ENCODE data around the gene MRPL2.

MRPL2 gene

DNA sequence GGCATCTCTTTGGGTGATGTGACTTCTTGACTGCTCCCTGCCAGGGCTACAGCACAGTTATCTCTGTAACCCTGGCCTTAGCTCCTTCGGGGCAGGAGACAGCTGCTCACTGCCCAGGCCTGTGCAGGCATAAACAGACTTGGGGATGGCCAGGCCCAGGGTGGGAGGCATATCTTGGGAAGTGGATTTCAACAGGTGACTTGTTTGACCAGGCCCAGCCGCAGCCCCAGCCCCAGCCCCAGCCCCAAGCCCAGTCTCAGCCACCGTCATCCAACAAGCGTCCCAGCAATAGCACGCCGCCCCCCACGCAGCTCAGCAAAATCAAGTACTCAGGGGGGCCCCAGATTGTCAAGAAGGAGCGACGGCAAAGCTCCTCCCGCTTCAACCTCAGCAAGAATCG, 53.0 kb downstream of the MRPL2 start:
- H3K27me3 ChIP-seq, result no peaks in the 10 kb centered on the region
- H3K4me1 ChIP-seq, result no peaks in the 10 kb centered on the region
- H3K9me3 ChIP-seq, result no peaks in the 10 kb centered on the region
- TF ChIP-seq, protein P1, sequence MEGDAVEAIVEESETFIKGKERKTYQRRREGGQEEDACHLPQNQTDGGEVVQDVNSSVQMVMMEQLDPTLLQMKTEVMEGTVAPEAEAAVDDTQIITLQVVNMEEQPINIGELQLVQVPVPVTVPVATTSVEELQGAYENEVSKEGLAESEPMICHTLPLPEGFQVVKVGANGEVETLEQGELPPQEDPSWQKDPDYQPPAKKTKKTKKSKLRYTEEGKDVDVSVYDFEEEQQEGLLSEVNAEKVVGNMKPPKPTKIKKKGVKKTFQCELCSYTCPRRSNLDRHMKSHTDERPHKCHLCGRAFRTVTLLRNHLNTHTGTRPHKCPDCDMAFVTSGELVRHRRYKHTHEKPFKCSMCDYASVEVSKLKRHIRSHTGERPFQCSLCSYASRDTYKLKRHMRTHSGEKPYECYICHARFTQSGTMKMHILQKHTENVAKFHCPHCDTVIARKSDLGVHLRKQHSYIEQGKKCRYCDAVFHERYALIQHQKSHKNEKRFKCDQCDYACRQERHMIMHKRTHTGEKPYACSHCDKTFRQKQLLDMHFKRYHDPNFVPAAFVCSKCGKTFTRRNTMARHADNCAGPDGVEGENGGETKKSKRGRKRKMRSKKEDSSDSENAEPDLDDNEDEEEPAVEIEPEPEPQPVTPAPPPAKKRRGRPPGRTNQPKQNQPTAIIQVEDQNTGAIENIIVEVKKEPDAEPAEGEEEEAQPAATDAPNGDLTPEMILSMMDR (IDR thresholded peaks at IDR 0.05; ENCODE audit: low read depth, low read length), result no peak
- H3K4me3 ChIP-seq (ENCODE audit: low read depth, low read length), result no peak overlapping the region
- peaks cover 45% of the 10 kb centered on the region for H3K36me3 ChIP-seq
- DNase-seq, result no peak

DNA sequence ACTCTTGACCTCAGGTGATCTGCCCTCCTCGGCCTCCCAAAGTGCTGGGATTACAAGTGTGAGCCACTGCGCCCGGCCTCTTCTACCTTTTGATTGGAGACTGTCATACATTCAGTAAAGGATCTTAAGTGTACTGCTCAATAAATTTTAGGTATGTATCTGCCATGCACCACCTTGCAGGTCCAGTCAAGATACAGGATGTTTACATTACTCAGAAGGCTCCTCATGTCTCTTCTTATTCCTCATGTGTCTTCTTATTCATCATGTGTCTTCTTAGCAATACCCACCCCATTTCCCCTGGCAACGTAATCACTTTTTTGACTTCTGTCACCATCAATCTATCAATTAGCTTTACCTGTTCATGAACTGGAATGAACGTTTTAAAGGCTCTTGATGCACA, 53.4 kb downstream of the MRPL2 start:
- peaks cover 41% of the 10 kb centered on the region for H3K36me3 ChIP-seq

More for the DNA sequence above, 53.4 kb downstream of the MRPL2 start:
- DNase-seq, result no peak
- H3K9me3 ChIP-seq, result no peaks in the 10 kb centered on the region
- no peak overlapping the region for H3K4me3 ChIP-seq (ENCODE audit: low read depth, low read length)
- no peaks in the 10 kb centered on the region for H3K27me3 ChIP-seq
- no peaks in the 10 kb centered on the region for H3K4me1 ChIP-seq
- TF ChIP-seq, protein P1 (IDR thresholded peaks at IDR 0.05; ENCODE audit: low read depth, low read length), result no peak
